ENCODE data around the gene PWWP2B.
"Not testable (repeated sequence)": the region's sequence is repeated elsewhere in the genome, so short reads cannot be mapped to it uniquely, and the experiment has no call there.

DNA sequence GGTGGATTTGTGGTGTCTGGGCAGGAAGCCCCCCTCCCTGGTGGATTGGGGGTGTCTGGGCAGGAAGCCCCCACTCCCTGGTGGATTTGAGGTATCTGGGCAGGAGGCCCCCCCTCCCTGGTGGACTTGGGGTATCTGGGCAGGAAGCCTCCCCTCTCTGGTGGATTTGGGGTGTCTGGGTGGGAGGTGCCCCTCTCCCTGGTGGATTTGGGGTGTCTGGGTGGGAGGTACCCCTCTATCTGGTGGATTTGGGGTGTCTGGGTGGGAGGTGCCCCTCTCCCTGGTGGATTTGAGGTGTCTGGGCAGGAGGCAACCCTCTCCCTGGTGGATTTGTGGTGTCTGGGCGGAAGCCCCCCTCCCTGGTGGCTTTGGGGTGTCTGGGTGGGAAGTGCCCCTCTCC, 10.1 kb upstream of the PWWP2B start:
- TF ChIP-seq, protein P1, sequence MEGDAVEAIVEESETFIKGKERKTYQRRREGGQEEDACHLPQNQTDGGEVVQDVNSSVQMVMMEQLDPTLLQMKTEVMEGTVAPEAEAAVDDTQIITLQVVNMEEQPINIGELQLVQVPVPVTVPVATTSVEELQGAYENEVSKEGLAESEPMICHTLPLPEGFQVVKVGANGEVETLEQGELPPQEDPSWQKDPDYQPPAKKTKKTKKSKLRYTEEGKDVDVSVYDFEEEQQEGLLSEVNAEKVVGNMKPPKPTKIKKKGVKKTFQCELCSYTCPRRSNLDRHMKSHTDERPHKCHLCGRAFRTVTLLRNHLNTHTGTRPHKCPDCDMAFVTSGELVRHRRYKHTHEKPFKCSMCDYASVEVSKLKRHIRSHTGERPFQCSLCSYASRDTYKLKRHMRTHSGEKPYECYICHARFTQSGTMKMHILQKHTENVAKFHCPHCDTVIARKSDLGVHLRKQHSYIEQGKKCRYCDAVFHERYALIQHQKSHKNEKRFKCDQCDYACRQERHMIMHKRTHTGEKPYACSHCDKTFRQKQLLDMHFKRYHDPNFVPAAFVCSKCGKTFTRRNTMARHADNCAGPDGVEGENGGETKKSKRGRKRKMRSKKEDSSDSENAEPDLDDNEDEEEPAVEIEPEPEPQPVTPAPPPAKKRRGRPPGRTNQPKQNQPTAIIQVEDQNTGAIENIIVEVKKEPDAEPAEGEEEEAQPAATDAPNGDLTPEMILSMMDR (IDR thresholded peaks at IDR 0.05), result not testable (repeated sequence)
- TF ChIP-seq KDM1A (IDR thresholded peaks at IDR 0.05; ENCODE audit: low read depth); CHD2 (IDR thresholded peaks at IDR 0.05; ENCODE audit: low read length, partially characterized antibody); NR3C1 (IDR thresholded peaks at IDR 0.05): not testable (repeated sequence)
